NCI-H1092 treated with DMSO at 0.1 percent for 48 hours (cell line): Measurements from ENCODE around the gene TP53.
A peak's percentile ranks its signal among the peaks of the same experiment; 100 is the strongest.
"Not testable (repeated sequence)": the region's sequence is repeated elsewhere in the genome, so short reads cannot be mapped to it uniquely, and the experiment has no call there.

ENCODE experiments used
- DNase-seq: peaks from one replicate; lab custom pipeline; 2025; lab: John Stamatoyannopoulos, UW

TP53 gene

DNA sequence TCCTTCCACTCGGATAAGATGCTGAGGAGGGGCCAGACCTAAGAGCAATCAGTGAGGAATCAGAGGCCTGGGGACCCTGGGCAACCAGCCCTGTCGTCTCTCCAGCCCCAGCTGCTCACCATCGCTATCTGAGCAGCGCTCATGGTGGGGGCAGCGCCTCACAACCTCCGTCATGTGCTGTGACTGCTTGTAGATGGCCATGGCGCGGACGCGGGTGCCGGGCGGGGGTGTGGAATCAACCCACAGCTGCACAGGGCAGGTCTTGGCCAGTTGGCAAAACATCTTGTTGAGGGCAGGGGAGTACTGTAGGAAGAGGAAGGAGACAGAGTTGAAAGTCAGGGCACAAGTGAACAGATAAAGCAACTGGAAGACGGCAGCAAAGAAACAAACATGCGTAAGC is 12.4 kb downstream of the TP53 start:
- DNase-seq = no peak

DNA sequence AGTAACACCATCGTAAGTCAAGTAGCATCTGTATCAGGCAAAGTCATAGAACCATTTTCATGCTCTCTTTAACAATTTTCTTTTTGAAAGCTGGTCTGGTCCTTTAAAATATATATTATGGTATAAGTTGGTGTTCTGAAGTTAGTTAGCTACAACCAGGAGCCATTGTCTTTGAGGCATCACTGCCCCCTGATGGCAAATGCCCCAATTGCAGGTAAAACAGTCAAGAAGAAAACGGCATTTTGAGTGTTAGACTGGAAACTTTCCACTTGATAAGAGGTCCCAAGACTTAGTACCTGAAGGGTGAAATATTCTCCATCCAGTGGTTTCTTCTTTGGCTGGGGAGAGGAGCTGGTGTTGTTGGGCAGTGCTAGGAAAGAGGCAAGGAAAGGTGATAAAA is 14.1 kb downstream of the TP53 start:
- no peak for DNase-seq

GRCh38 chr17:7668482-7668881 is 18.8 kb downstream of the TP53 start:
- DNase-seq = no peak

- DNase-seq = peak; percentile 14
Observed at GRCh38 chr17:7667656-7668406, 19.5 kb downstream of the TP53 start.

- no peak for DNase-seq
Observed at GRCh38 chr17:7656958-7657609, 30.2 kb downstream of the TP53 start.

DNA sequence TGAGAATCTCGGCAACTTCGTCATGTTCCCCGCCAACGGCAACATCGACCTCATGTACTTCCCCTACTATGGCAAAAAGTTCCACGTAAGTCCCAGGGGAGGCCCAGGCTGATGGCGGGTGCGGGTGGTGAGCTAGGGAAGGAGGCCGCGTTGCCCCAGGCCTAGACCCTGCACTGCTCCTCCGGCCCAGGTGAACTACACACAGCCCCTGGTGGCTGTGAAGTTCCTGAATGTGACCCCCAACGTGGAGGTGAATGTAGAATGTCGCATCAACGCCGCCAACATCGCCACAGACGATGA is 31.8 kb downstream of the TP53 start:
- DNase-seq = no peak

DNA sequence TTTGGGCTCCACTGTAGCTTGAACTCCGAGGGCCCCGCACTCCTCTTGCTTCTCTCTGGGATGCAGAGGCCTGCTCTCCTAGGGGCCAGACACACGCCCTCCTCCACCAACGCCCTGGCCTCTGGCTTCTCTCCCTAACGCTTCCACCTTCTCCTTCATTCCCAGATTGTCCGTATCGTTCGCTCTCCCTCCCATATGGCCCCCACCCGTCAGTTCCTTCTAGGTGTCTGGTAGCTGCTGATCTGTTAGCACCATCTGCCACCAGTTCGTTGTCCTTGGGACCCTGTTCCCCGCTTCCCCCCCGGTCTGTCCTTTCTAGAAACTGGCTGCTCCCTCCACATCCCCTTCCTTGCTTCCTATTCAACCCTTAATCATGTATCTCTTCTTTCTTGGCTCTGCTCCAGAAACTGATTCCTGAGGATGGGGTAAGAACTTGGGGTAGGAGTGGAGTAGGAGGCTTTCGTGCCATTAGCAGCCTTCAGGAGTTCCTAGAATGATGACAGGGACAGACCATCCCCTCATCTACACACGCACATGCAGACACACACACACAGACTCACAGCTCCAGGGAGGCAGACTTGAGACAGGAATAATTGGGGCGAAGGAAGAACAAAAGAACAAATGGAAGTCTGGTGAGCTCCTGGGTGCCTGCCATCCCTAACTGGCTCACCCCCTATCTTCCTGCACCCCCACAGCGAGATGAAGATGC is 32.3 kb downstream of the TP53 start:
- no peak for DNase-seq

GRCh38 chr17:7652388-7653356 is 34.6 kb downstream of the TP53 start:
- no peak for DNase-seq

DNA sequence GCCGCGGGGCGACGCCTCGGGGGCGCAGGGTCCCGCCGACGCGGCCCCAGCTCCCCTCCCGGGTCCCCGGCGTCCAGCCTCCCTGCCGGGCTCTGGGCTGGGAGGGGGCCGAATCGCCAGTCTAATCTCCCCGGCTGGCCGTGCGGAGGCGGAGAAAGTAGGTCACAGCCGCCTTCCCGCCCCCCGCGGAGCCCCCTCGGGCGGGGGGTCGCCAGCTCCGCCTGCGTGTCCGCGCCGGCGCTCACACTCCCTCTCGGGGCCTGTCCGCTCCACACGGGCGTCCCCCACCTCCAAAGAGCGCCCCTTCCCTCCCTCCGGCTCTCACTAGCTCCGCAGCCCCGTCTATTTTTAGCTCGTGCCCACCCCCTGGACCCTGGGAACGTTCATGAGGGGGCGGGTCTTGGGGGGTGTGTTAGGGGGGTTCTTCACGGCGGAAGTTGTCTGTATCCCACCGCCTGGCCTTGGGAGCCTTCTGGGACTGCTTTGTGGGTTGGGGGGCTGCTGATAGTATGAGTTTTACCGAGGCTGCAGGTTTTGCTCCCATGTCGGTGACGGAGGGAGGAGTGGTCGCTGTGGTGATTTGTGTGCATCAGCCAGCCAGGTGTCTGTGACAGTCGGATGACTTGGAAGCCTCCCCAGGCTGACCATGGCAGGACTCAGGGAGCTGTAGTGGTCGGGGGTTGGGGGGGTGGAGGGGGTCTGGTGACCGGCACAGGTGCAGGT is 35.5 kb downstream of the TP53 start:
- DNase-seq = peak; percentile 7

- DNase-seq = no peak
Observed at GRCh38 chr17:7651097-7651664, 36.1 kb downstream of the TP53 start.

- DNase-seq = peak; percentile 37
Observed at GRCh38 chr17:7650509-7651096, 36.7 kb downstream of the TP53 start, which contains the start of gene ATP1B2. Gene ATP1B2, plus strand, starts transcription at chr17:7650926. Its CDS starts 593 bp downstream, at chr17:7651519.

DNA sequence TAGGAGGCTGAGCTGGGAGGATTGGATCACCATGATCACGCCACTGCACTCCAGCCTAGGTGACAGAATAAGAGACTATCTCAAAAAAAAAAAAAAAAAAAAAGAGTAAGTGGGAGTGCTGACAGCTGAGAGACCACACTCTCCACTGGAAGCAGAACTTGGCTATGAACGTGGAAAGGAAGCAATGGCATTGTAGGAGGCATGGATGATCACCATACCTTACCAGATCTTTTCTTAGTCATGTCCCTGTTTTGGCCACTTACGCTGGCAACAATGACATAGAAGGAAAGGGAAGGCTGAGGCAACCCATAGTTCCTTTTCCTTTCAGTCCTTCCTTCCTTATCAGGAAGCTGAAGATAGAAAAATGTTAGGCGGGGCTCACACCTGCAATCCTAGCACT is 40.3 kb downstream of the TP53 start:
- no peak for DNase-seq

DNA sequence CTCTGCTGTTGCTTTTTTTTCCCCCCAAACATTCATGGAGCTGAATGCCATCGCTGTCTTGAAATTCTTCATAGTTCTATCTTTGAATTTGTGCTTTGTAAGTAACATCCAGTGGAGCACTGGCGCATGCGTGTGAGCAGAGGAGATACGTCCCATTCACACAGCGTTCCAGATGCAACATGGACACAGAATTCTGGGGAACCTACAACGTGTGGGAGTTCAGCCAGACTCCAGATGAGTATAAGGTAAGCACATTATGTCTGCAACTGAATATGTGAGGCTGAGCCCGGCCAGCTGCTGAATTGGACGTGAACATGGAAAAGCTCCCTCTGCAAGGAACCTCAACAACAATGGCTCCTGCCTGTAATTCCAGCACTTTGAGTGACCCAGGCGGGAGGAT is 40.8 kb downstream of the TP53 start:
- no peak for DNase-seq

GRCh38 chr17:7644775-7645174 is 42.5 kb downstream of the TP53 start:
- DNase-seq = no peak

DNA sequence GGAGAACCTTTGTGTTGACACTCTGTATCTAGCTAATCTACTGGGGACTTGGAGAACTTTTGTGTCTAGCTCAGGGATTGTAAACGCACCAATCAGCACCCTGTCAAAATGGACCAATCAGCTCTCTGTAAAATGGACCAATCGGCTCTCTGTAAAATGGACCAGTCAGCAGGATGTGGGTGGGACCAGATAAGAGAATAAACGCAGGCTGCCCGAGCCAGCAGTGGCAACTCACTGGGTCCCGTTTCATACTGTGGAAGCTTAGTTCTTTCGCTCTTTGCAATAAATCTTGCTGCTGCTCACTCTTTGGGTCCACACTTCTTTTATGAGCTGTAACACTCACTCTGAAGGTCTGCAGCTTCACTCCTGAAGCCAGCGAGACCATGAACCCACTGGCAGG is 45.7 kb downstream of the TP53 start:
- DNase-seq = not testable (repeated sequence)

GRCh38 chr17:7640783-7641182 is 46.5 kb downstream of the TP53 start:
- no peak for DNase-seq

- no peak for DNase-seq
Observed at GRCh38 chr17:7636163-7636562, 51.1 kb downstream of the TP53 start.

DNA sequence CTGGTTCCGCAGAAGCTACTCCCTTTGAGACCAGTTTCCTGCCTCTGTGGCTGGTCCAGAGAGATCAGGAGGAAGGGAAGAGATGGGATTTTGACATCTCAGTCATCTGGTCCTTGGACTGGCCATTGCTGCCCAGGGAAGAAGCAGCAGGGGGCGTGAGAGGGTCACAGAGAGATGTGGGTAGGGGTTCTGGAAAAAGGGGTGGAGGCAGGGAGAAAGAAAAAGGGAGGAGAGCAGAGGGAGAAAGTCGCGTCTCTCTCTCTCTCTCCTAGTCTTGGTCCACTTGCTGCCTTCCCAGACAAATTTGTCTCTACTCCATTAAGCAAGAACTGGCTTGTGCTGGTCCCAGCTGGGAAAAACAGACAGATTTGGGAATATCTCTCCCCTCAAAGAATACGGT is 52.9 kb downstream of the TP53 start:
- peak; percentile 46 for DNase-seq

GRCh38 chr17:7633093-7633492 is 54.2 kb downstream of the TP53 start:
- DNase-seq = no peak

DNA sequence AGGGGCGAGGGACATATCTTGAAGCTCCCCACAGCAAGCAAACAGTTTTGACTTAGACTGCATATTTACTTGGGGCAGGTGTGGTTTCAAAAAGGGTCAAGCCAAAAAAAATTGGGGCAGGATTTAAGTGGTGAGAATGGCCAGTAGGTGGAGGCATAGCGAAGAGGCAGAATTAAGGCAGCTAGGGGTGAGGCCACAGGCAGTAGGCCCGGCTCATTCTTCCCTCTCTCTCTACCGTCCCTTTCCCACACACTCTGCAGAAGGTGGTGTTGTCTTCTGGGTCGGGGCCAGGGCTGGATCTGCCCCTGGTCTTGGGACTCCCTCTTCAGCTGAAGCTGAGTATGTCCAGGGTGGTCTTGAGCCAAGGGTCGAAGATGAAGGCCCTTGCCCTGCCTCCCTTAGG is 54.8 kb downstream of the TP53 start:
- peak; percentile 1 for DNase-seq
